ENCODE data around the gene PCLAF. TPM values are rescaled to one million over a fixed set of nuclear protein-coding genes. Genes with fewer than 3 reads are reported as not detected.
A peak's percentile ranks its signal among the peaks of the same experiment; 100 is the strongest.
"Not testable (repeated sequence)": the region's sequence is repeated elsewhere in the genome, so short reads cannot be mapped to it uniquely, and the experiment has no call there.

The PCLAF gene
- total RNA-seq, 1 donor = 1.4 TPM

DNA sequence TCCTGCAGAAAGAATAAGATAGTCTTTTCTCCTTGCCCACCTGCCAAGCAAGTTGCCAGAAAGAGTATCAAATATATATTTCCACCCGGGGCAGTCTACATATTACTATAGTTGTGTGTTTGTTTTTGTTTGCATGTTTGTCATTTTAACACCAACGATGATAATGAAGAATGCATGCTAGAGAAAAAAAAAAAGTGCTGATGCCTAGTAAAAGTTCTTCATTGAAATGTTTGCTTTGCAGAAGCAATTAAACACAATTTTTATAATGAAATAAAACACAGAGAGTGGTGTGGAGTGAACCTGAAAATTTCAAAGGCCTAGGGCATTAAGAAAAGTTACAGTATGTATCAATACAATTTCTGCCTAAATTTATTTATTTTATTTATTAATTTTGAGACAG, 2.5 kb upstream of the PCLAF start:
- H3K4me3 ChIP-seq (ENCODE audit: low read length) = no peak overlapping the region
- no peaks in the 10 kb centered on the region for H3K27me3 ChIP-seq (ENCODE audit: insufficient read depth, low read length)
- H3K4me1 ChIP-seq (ENCODE audit: insufficient read depth, low read length) = peaks cover 31% of the 10 kb centered on the region
- no peaks in the 10 kb centered on the region for H3K9me3 ChIP-seq (ENCODE audit: low read depth, low read length)

DNA sequence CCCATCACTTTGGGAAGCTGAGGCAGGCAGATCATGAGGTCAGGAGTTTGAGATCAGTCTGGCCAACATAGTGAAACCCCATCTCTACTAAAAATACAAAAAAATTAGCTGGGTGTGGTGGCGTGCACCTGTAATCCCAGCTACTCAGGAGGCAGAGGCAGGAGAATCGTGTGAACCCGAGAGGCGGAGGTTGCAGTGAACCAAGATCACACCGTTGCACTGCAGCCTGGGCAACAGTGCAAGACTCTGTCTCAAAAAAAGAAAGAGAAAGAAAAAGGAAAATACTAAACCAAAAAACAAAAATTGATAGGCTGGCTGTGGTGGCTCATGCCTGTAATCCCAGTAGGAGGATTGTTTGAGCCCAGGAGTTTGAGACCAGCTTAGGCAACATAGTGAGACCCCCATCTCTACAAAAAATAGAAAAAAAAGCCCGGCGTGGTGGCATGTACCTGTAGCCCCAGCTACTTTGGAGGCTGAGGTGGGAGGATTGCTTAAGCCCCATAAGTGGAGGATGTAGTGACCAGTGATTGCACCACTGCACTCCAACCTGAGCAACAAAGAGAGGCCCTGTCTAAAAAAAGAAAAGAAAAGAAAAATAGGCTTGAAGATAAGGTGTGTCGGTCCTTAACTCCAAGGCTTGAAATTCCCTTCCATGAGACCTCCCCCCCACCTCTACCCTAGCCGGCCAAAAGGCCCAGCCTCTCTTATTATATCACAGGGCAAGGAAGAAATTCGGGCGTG, 941 bp downstream of the PCLAF start:
- not testable (repeated sequence) for H3K9me3 ChIP-seq (ENCODE audit: low read depth, low read length); H3K27me3 ChIP-seq (ENCODE audit: insufficient read depth, low read length)

DNA sequence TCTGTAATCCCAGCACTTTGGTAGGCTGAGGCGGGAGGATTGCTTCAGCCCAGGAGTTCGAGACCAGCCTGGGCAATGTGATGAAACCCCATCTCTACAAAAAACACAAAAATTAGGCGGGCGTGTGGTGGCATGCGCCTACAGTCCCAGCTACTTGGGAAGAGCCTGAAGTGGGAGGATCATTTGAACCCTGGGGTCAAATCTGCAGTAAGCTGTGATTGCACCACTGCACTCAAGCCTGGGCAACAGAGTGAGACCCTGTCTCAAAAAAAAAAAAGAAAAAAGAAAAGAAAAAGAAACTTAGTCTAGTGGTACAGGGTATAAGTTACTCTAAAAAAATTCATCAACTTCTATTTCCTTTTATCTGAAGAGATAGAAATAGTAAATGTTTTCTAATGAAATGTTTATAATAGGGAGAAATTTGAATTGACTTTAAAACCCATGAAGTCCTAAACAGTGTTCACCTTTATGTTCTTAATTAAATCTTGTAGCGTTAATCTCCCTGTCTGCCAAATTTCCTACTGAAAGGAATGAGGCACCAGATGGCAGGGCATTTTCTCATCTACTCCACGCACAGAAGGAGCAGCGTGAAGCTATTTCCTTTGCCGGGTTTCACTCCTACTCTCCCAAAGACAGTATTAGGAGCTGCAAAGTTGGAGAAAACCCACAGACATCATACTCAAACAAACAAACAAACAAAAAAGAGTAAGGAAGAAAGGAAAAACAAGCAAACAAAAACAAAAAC, 1.9 kb downstream of the PCLAF start:
- Histone ChIP-seq H3K4me3 (ENCODE audit: low read length) (no peak overlapping the region), H3K9me3 (ENCODE audit: low read depth, low read length) (no peaks in the 10 kb centered on the region), H3K4me1 (ENCODE audit: insufficient read depth, low read length) (peaks cover 17% of the 10 kb centered on the region), H3K27me3 (ENCODE audit: insufficient read depth, low read length) (no peaks in the 10 kb centered on the region)

More for the DNA sequence above, 941 bp downstream of the PCLAF start:
- peak overlapping the region; percentile 65 for H3K4me3 ChIP-seq (ENCODE audit: low read length)
- H3K4me1 ChIP-seq (ENCODE audit: insufficient read depth, low read length) = peaks cover 17% of the 10 kb centered on the region

DNA sequence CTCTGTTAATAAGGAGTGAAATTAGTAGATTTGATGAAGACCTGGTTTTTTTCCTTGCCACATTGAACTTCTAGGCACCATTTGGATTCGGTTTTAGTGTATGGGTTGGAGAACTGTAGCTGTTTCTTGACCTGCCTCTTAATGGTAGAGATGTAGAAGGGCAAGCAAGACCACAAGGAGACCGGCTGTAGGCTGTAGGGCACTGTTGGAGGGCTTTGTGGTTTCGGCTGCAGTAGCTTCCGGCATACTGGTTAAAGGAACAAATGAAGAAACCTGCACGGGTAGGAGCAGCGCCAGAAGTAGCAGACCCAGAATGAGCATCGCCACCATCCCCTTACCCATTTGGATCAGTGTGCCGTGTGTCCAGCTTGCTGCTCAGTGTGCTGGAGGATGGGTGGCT, 7.9 kb downstream of the PCLAF start:
- Histone ChIP-seq H3K4me1 (ENCODE audit: insufficient read depth, low read length) (peaks cover under 1% of the 10 kb centered on the region), H3K4me3 (ENCODE audit: low read length) (no peak overlapping the region), H3K9me3 (ENCODE audit: low read depth, low read length) (no peaks in the 10 kb centered on the region), H3K27me3 (ENCODE audit: insufficient read depth, low read length) (no peaks in the 10 kb centered on the region)

DNA sequence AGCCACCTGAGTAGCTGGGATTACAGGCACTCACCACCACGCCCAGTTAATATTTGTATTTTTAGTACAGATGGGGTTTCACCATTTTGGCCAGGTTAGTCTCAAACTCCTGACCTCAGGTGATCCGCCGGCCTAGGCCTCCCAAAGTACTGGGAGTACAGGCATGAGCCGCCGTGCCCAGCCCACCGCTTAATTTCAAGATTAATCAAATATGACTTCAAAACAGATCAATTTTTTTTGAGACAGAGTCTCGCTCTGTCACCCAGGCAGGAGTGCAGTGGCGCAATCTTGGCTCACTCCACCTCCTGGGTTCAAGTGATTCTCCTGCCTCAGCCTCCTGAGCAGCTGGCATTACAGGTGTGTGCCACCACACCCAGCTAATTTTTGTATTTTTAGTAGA, 9.9 kb downstream of the PCLAF start:
- not testable (repeated sequence) for H3K27me3 ChIP-seq (ENCODE audit: insufficient read depth, low read length); H3K4me3 ChIP-seq (ENCODE audit: low read length); H3K4me1 ChIP-seq (ENCODE audit: insufficient read depth, low read length); H3K9me3 ChIP-seq (ENCODE audit: low read depth, low read length)

DNA sequence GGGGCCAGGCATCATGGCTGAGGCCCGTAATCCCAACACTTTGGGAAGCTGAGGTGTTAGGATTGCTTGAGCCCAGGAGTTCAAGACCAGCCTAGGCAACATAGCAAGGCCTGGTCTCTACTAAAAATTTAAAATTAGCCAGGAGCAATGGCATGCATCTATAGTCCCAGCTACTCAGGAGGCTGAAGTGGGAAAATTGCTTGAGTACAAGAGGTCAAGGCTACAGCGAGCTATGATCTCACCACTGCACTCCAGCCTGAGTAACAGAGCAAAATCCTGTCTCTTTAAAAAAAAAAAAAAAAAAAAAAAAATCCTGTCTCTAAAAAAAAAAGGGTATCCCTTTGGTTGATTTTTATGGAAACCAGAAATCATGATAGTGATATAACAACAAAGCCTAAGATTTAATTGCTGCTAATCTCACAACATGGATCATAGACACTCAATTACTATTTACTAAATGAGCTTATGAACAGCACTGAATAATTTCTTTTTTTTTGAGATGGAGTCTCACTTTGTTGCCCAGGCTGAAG, 12.1 kb downstream of the PCLAF start:
- H3K4me1 ChIP-seq (ENCODE audit: insufficient read depth, low read length) = peaks cover 6% of the 10 kb centered on the region
- no peaks in the 10 kb centered on the region for H3K9me3 ChIP-seq (ENCODE audit: low read depth, low read length)
- no peak overlapping the region for H3K4me3 ChIP-seq (ENCODE audit: low read length)
- H3K27me3 ChIP-seq (ENCODE audit: insufficient read depth, low read length) = no peaks in the 10 kb centered on the region

DNA sequence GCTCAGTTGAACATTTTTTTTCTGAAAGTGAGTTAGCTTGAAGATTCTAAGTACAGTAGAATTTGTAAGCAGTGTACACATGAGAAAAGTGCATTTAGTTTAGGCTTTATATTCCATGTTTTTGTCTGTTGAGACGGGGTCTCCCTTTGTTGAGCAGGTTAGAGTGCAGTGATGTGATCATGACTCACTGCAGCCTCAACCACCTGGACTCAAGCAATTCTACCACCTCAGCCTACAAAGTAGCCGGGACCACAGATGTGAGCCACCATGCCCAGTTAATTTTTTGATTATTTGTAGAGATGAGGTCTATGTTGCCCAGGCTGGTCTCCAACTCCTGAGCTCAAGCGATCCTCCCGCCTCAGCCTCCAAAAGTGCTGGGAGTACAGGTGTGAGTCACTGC, 20.0 kb downstream of the PCLAF start:
- Histone ChIP-seq H3K4me3 (ENCODE audit: low read length) (no peak overlapping the region), H3K4me1 (ENCODE audit: insufficient read depth, low read length) (peaks cover 4% of the 10 kb centered on the region), H3K9me3 (ENCODE audit: low read depth, low read length) (no peaks in the 10 kb centered on the region), H3K27me3 (ENCODE audit: insufficient read depth, low read length) (no peaks in the 10 kb centered on the region)

DNA sequence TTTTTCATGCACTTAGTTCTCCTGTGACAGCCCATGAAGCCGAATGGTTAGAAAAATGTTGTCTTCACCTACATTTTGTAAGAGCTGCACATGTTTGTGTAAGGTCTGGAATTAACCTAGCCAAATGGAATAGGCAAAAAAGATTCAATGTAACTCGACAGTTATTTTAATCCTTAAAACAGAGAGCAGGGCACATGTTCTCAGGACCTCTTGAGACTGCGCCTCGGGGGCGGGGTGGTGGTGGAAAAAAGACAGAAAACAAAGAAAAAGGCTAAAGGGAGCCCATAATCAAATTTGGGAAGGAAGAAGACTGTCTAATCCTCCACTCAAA, 24.6 kb downstream of the PCLAF start:
- Histone ChIP-seq H3K9me3 (ENCODE audit: low read depth, low read length) (no peaks in the 10 kb centered on the region), H3K27me3 (ENCODE audit: insufficient read depth, low read length) (no peaks in the 10 kb centered on the region), H3K4me1 (ENCODE audit: insufficient read depth, low read length) (peaks cover 14% of the 10 kb centered on the region), H3K4me3 (ENCODE audit: low read length) (peak overlapping the region; percentile 85)

DNA sequence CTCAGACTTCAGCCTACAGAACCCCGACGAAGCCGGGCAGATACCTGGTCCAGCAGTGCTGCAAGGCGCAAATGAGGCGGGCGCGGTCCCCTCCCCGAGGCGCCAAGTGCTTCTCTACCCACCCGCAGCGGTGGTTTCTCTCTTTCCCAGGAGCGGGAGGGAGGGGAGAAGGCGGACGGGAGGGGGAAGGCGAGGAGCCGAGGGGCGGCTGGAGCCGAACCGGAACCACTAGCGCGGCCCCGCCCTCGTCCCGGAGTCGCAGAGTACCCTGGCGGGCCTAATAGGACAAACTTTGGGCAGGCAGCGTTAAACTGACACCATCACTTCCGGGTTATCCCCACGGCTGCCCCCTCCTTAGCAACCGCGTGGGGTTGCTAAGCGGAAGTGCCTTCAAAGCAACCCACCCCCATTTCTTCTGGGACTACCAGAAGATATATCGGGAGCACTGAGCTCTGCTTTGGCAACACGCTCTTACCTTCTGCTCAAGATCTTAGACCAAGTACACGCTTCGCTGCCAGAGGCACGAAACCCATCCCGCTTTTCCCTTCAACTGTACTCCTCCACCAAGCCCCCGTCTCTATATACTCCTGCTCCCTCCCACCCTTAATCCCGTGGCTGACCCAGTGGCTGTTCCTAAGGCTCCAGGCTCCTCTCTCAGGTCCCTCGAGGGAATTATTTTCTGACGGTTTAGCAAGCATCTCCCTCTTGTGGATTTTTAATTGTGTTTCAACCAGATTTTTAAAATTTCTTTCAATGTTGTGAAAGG, 25.1 kb downstream of the PCLAF start, which contains the start of gene CSNK1G1:
CSNK1G1 (minus strand) TSS at position 230 of the 766 bp plus-strand sequence. CDS start 55,674 bp downstream, outside the sequence.
- Histone ChIP-seq H3K9me3 (ENCODE audit: low read depth, low read length) (no peaks in the 10 kb centered on the region), H3K4me1 (ENCODE audit: insufficient read depth, low read length) (peaks cover 18% of the 10 kb centered on the region), H3K27me3 (ENCODE audit: insufficient read depth, low read length) (no peaks in the 10 kb centered on the region), H3K4me3 (ENCODE audit: low read length) (peak within 1 kb of the TSS; percentile 85)

DNA sequence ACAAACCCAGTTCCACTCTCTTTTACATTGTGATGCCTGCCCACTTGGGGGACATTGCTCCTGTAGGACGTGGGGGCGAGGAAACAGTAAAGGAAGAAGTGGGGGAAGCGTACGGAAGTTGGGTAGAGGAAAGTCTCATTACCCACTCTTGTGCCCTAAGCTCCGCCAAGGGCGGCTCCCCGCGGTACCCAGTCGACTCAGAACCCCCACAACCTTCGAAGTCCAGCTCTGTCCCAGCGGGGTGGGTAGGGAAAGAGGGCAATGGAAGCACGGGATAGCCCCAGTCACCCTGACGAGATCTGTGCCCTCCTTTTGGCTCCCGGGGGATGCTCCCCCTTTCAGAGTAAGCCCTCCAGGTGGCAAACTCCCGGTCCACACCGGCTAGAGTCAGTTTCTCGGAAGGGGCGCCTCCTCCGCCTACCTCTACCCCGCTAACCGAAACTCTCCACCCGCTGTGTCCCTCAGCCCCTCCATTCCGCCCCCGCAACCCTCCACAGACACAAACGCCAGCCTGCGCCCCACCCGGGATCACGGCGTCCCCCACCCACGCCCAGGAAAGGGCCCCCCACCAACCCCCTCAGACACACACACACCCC, 25.8 kb downstream of the PCLAF start:
- Histone ChIP-seq H3K27me3 (ENCODE audit: insufficient read depth, low read length) (no peaks in the 10 kb centered on the region), H3K9me3 (ENCODE audit: low read depth, low read length) (no peaks in the 10 kb centered on the region), H3K4me1 (ENCODE audit: insufficient read depth, low read length) (peaks cover 18% of the 10 kb centered on the region), H3K4me3 (ENCODE audit: low read length) (peak overlapping the region; percentile 85)

DNA sequence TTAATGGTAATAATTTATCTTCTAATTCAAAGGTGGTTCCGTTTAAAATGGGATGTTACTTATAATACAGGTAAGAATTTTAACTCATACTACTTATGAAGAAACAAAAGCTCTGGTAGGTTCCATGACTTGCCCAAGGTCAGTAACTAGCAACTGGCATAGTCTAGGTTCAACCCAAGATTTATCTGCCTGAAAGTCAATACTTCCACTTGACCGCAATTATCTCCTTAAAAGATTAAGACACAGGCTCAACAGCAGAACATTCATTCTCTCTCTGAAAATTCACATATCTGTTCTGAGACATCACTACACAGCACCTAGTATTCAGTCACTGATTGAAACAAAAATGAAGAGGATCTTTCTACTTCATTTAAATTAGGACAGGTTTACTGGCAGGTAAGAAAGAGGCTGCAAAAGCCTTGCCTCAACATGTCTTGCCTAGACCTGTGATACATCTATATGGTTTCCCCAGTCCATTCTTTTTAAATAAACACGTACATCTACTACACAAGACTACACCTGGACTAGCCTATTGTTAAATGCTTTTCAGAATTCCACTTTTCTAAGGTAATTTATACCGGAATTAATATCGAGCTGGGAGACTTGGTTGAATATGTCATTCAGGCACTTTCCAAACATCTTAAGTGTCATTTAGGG, 26.4 kb downstream of the PCLAF start:
- Histone ChIP-seq H3K4me3 (ENCODE audit: low read length) (peak overlapping the region; percentile 85), H3K9me3 (ENCODE audit: low read depth, low read length) (no peaks in the 10 kb centered on the region)

DNA sequence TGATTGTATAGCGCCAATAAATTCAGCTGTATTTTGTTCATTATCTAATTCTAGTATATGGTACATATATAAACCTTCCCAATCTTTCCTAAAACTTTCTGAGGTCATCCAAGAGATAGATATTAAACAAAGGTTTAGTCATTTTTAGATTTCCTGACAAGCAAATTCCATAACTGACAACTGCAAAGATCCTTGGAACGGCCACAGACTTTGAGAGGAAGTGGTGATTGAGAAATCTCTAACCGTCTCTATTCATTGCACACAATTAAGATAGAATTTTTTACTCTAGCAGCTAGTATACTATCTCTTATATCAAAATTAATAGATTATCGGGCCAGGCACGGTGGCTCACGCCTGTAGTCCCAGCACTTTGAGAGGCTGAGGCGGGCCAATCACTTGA, 30.0 kb downstream of the PCLAF start:
- no peaks in the 10 kb centered on the region for H3K27me3 ChIP-seq (ENCODE audit: insufficient read depth, low read length)
- H3K4me1 ChIP-seq (ENCODE audit: insufficient read depth, low read length) = peaks cover 14% of the 10 kb centered on the region
- H3K4me3 ChIP-seq (ENCODE audit: low read length) = no peak overlapping the region
- H3K9me3 ChIP-seq (ENCODE audit: low read depth, low read length) = no peaks in the 10 kb centered on the region

More for the DNA sequence above, 26.4 kb downstream of the PCLAF start:
- H3K4me1 ChIP-seq (ENCODE audit: insufficient read depth, low read length) = peaks cover 18% of the 10 kb centered on the region
- no peaks in the 10 kb centered on the region for H3K27me3 ChIP-seq (ENCODE audit: insufficient read depth, low read length)

DNA sequence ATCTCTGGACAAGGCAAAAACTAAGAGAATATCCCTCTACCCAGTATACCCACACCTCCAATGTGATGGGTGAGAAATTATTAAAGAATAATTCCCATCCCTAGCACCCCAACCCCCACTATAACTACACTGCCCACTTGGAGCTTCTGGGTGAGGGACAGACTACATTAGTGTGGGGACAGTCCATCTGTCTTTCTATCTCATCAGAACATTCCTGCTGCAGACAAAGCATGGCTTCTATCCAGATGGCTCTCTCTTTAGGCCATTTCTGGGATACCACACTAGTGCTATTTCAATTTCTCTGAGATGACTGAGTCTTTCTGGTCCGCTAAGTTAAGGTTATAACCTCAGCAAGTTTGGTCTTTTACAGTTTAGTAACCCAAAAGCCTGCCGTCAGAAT, 31.9 kb downstream of the PCLAF start:
- Histone ChIP-seq H3K27me3 (ENCODE audit: insufficient read depth, low read length) (no peaks in the 10 kb centered on the region), H3K4me1 (ENCODE audit: insufficient read depth, low read length) (peaks cover 8% of the 10 kb centered on the region), H3K4me3 (ENCODE audit: low read length) (no peak overlapping the region)

DNA sequence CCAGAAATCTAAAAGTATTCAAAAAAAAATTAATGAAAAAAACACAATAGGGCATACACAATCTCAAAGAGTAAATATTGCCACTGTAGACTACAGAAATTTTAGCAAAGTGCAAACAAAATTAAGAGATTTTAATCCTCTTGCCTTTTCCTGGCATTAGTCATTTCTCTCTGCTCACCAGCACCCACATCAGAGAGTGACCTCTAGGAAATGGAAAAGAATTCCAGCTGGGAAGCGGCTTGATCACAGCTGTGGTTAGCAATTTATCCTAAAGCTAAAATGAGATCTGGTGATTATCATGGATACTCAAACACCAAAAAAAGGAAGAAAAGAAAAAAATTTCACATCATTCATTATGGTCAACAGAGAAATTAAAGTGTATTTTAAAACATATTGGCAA, 32.8 kb downstream of the PCLAF start:
- Histone ChIP-seq H3K4me3 (ENCODE audit: low read length) (no peak overlapping the region), H3K4me1 (ENCODE audit: insufficient read depth, low read length) (peaks cover 8% of the 10 kb centered on the region)

More for the DNA sequence above, 31.9 kb downstream of the PCLAF start:
- no peaks in the 10 kb centered on the region for H3K9me3 ChIP-seq (ENCODE audit: low read depth, low read length)

More for the DNA sequence above, 32.8 kb downstream of the PCLAF start:
- H3K27me3 ChIP-seq (ENCODE audit: insufficient read depth, low read length) = no peaks in the 10 kb centered on the region
- no peaks in the 10 kb centered on the region for H3K9me3 ChIP-seq (ENCODE audit: low read depth, low read length)
